Measurements from ENCODE around the gene PIP4K2C.
"Not testable (repeated sequence)": the region's sequence is repeated elsewhere in the genome, so short reads cannot be mapped to it uniquely, and the experiment has no call there.

The PIP4K2C gene

DNA sequence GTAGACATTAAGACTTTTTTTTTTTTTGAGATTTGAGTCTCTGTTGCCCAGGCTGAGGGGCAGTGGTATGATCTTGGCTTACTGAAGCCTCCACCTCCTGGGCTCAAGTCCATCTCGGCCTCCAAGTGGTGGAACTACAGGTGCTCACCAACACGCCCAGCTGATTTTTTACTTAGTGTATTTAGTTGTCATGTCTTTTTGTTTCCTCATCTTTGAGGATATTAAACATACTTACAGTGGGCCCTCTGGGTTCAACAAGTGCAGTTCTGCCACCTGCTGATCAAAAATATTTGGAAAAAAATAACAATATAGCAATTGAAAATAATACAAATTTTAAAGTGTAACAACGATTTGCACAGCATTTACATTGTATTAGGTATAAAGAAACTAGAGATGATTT, 46.4 kb downstream of the PIP4K2C start:
- no peak for DNase-seq (ENCODE audit: low read depth)
- TF ChIP-seq, protein P1, sequence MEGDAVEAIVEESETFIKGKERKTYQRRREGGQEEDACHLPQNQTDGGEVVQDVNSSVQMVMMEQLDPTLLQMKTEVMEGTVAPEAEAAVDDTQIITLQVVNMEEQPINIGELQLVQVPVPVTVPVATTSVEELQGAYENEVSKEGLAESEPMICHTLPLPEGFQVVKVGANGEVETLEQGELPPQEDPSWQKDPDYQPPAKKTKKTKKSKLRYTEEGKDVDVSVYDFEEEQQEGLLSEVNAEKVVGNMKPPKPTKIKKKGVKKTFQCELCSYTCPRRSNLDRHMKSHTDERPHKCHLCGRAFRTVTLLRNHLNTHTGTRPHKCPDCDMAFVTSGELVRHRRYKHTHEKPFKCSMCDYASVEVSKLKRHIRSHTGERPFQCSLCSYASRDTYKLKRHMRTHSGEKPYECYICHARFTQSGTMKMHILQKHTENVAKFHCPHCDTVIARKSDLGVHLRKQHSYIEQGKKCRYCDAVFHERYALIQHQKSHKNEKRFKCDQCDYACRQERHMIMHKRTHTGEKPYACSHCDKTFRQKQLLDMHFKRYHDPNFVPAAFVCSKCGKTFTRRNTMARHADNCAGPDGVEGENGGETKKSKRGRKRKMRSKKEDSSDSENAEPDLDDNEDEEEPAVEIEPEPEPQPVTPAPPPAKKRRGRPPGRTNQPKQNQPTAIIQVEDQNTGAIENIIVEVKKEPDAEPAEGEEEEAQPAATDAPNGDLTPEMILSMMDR (IDR thresholded peaks at IDR 0.05; ENCODE audit: control insufficient read depth, insufficient read depth, low read depth, low read length, missing control alignments): no peak
- H3K4me3 ChIP-seq (ENCODE audit: control insufficient read depth, low read depth, low read length): no peak overlapping the region

DNA sequence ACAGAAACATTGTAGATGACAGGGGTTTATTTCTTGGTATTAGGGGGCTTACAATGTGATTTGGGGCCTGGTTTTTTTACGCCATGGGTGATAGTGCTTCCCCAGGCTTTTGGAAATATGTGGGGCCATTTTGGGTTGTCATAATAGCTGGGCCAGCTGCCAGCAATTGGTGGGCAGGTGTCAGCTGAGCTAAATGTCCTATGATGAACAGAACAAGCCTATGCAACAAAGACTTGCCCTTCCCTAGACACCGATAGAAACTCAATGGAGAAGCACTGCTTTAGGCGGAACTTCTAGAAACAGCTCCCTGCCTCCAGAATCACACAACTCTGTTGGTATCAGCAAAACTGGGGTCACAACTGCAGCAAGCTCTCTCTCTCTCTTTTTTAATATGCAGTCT, 47.1 kb downstream of the PIP4K2C start:
- TF ChIP-seq, protein P1 (IDR thresholded peaks at IDR 0.05; ENCODE audit: control insufficient read depth, insufficient read depth, low read depth, low read length, missing control alignments): no peak
- no peak overlapping the region for H3K4me3 ChIP-seq (ENCODE audit: control insufficient read depth, low read depth, low read length)
- DNase-seq (ENCODE audit: low read depth): no peak

DNA sequence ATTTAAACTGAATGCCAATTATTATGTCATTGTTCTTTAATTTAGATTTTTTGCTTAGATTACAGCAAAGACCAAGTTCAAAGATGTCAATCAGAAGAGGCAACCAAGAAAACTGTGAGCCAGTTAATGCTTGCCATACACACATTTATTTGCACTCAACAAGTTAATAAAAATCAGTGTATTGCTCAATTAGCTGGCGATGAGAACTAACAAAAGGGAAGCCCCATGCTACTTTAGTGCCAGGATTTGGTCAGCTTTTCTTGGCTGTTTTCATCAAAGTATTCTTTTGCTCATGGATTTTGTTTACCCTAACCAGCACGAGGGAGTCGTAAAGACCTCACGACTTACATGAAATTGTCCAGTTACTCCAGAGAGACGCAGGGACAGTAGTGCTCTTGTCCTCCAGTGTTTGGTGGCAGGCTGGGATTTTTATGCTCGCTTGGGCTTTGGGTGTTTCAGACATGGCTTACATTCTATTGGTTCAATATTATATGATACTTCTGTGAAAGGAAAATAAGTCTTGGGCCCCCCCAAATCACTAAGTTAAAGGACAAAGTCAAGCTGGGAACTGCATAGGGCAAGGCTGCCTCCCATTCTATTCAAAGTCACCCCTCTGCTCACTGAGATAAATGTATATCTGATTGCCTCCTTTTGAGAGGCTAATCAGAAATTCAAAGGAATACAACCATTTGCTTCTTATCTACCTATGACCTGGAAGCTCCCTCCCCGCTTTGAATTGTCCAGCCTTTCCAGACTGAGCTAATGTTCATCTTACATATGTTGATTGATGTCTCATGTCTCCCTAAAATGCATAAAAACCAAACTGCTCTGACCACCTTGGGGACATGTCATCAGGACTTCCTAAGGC, 49.4 kb downstream of the PIP4K2C start:
- no peak for DNase-seq (ENCODE audit: low read depth)
- no peak overlapping the region for H3K4me3 ChIP-seq (ENCODE audit: control insufficient read depth, low read depth, low read length)
- TF ChIP-seq, protein P1 (IDR thresholded peaks at IDR 0.05; ENCODE audit: control insufficient read depth, insufficient read depth, low read depth, low read length, missing control alignments): no peak

DNA sequence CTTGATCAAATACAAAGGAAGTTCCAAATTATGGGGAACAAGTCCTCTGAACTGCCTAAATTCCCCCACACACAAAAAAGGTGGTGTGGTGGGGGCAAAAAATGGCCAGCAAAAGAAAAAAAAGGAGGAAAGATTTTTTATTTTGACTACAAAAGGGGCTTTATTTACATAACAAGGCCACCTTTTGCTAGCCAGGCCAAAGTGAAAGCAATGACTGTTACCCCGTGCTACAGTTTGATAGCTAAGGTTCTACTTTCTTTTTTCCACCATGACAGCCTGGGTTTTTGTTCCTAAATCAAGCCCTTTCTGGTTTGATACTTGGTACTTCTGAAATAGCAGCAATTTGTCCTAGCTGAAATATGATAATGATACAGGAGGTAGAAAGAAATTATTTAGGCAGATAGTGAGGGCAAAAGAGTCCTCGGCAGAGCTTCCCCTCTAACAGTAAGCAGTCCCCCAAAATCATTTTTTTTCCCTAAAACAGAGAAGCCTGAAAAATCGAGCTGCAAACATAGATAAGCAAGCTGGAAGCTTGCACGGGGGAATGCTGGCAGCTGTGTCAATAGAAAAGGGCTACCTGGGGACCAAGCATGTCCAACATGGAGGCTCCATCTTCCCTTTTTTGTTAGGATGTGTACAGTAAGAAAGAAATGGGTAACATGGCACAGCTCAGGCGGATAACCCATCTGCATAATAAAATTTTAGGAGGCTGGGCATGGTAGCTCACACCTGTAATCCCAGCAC, 50.9 kb downstream of the PIP4K2C start:
- DNase-seq (ENCODE audit: low read depth): no peak
- TF ChIP-seq, protein P1 (IDR thresholded peaks at IDR 0.05; ENCODE audit: control insufficient read depth, insufficient read depth, low read depth, low read length, missing control alignments): no peak
- no peak overlapping the region for H3K4me3 ChIP-seq (ENCODE audit: control insufficient read depth, low read depth, low read length)

DNA sequence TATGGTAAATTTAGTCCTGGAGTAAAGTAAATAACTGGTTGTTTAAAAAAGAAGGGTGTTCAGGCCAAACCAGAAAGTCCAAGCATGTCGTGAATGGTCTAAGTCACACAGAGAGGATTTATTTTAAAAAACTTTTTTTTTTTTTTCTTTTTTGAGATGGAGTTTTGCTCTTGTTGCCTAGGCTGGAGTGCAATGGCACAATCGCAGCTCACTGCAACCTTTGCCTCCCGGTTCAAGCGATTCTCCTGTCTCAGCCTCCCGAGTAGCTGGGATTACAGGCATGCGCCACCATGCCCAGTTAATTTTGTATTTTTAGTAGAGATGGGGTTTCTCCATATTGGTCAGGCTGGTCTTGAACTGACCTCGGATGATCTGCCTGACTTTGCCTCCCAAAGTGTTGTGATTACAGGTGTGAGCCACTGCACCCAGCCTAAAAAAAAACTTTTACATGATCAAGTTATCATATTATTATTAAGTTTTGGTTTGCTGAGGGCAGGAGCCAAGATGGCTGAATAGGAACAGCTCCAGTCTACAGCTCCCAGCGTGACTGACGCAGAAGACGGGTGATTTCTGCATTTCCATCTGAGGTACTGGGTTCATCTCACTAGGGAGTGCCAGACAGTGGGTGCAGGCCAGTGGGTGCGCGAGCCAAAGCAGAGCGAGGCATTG, 55.1 kb downstream of the PIP4K2C start:
- DNase-seq (ENCODE audit: low read depth); H3K4me3 ChIP-seq (ENCODE audit: control insufficient read depth, low read depth, low read length): not testable (repeated sequence)

DNA sequence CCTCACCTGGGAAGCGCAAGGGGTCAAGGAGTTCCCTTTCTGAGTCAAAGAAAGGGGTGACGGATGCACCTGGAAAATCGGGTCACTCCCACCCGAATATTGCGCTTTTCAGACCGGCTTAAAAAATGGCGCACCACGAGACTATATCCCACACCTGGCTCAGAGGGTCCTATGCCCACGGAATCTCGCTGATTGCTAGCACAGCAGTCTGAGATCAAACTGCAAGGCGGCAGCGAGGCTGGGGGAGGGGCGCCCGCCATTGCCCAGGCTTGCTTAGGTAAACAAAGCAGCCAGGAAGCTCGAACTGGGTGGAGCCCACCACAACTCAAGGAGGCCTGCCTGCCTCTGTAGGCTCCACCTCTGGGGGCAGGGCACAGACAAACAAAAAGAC, 55.7 kb downstream of the PIP4K2C start:
- H3K4me3 ChIP-seq (ENCODE audit: control insufficient read depth, low read depth, low read length); DNase-seq (ENCODE audit: low read depth): not testable (repeated sequence)
